GM21526 (cell line): Measurements from ENCODE around the gene CYP8B1.

Source experiments
- ATAC-seq: cut with Tn5 transposase; IDR thresholded peaks from one replicate; pipeline ENCODE4 v1.9.1; 2021; ENCODE audit warnings: moderate library complexity; ENCODE audit not compliant: unreplicated experiment, low FRiP score

Gene CYP8B1

DNA sequence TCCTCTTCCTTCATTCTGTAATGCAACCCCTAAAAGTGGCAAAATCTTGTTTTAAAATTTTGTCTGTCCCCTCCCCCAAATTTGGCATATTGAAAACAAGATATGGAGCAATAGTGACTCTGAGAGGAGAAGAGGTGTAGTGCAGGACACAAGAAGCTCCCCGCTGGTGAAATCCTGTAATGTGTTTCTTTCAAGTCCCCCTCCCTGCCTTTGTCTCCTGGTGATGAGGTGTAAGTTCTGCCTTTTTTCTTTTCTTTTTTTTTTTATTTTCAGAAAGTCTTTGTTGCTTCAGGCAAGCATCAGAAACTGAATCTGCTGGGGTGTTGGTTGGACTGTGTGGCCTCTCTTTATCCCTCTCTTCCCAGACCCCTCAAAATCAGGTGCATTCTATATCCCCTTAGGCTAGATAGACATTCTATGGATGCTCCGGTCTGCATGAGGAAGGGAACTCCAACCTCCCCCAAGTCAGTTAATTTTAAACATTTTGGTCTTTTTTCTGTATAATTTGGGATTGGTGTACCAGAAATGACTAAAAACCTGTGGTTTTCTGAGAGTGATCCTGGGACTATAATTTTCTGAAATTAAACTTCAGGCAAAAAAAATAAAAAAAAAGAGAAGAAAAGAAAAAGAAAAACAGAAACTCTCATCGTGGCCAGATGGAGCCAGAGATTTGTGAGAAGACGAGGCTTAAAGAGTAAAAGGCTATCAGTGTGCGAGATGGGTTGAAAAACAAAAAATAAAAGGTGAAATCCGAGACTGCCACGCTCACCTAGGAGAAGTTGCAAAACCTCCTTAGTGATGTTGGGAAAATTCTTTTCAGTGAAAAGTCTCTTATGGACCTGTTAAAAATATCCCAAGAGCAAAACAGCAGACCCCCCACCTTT lies 45.0 kb downstream of the CYP8B1 start:
- no peak for ATAC-seq

DNA sequence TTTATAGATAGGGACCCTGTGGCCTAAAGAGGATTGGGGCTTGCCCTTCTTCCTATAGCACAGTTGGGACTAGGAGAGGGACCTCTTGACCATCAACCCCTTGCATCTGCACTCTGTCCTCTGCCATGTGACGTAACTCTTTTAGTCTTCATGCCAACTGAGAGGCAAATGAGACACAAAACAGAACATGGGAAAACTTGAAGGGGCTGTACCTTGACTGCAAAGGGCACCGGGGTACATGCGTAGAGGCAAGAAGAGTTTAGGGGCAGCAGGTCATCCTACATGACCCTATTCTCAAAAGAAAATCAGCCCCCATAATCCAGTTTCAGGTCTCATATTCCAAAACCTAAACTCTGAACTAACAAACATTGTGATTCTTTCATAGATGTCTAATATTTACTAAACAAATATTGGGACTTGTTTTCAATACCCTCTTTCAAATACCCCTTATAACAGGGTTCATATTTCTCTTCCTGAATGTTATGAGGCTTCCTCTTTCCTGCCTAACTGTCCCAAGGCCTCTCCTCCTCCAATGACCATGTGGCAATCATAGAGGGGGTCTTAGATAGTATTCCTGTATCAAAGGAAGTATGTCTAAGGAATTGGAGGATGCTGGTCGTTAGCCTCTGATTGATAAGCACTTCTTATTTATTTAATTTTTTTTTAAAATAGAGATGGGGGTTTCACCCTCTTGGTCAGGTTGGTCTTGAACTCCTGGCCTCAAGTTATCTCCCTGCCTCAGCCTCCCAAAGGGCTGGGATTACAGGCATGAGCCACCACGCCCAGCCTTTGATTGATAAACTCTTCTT lies 45.8 kb downstream of the CYP8B1 start:
- no peak for ATAC-seq

DNA sequence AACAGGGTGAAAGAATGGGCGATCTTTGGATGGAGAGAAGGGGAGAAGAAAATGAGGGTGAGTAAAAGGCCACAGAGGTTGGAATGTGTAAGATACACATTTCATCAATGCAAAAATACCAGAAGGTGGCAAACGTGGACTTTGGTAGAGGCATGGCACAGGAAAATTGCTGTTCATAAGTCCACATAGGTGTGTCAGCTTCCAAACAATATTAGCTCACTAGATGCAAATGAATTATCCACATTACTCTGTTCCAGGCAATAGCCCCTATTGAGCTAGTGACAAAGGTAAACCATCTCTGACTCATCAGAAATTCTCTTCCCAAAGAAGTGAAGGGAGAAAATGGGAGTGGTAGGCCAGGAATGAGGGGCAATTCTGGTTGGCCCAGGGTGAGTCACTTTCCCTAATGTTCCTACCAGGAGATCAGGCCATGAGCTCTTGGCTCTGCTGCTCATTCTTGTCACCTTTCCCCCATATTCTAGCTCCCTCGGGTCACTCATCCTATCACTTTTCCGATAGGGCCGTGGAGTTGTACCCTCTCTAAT lies 46.5 kb downstream of the CYP8B1 start:
- ATAC-seq = no peak

DNA sequence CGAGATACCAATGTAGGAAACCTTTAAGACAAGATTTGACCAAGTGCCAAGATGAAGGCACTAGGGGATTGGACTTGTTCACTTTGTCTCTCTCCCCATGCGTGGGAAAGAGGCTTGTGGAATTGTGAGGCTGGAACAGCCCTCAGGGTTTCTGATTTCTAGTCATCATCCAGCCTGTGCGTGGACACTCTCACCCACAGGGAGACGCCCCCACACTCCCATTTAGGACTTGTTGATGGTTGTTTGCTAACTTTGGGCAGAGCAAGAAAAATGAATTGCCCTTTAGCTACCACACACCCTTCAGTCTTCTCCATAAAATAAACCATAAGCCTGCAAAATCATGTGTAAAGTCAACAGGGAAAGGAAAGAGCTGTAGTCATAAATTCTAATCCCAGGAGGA lies 48.0 kb downstream of the CYP8B1 start:
- ATAC-seq = no peak

DNA sequence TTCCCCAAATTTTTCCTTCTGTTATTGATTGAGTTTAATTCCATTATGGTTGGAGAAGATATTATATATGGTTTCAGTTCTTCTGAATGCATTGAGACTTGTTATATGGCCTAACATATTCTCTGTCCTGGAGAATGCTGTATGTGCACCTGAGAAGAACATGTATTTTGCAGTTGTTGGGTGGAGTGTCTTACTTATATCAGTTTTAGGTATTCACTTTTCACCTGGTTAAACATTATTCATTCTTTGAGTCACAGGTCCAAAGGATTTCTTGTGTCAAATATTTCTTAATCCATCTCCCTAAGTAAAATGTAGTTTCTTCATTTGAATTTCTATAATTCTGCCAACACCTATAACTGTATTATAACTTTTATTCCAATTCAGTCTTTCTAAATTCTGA lies 48.7 kb downstream of the CYP8B1 start:
- ATAC-seq = no peak

DNA sequence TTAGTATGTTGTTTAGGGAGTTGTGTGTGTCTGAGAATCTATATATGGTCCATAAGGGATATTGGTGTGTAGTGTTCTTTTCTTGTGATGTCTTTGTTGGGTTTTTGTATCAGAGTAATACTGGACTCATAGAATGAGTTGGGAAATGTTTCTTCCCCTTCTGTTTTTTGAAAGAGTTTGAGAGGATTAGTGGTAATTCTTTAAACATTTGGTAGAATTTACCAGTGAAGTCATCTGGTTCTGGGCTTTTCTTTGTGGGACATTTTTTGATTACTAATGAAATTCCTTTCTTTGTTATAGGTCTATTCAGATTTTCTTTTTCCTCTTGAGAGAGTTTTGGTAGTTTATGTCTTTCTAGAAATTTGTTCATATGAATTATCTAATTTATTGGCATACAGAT lies 49.5 kb downstream of the CYP8B1 start:
- ATAC-seq = no peak

DNA sequence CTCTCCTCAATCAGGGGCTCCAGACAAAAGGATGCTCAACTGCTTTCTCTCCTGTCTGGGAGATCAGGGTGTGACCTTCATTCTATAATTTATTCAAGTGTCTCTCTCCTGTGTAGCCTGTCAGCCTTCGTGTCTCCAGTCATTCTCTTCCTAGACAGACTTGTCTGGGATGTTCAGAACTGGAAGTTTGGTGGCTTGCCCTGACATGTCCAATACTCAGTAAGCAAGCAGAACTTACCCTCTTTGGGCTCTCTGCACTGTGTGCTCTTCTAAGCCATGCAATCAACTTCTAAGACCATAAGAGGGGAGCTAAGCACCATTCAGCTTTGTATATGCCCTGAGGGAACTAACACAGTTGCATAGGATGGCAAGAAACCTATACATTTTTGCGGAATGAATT lies 52.3 kb downstream of the CYP8B1 start:
- no peak for ATAC-seq

DNA sequence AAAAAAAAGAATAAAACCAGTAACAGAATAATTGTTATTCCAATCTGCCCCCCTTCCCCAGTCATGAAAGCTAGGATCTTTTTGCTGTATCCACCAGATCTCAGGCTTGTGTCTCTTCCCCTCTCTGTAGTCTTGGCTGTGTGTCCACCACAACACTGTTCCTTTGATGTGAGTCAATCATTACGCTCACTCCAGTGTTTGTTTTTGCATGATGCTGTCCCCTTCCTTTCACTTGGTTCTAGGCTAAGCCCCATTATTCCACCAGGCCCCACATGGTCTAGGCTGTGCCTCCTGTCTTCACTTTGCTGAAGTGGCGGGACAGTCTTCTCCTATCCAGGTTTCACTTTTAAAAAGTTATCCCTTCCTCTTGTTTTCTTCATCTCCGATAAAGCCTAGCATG lies 52.9 kb downstream of the CYP8B1 start:
- ATAC-seq = no peak
